WTC11 (cell line): ENCODE results near the gene ERCC8. TPM values are rescaled to one million over a fixed set of nuclear protein-coding genes. Genes with fewer than 3 reads are reported as not detected.

Source experiments
- ATAC-seq: fragments of 200-7000 bp; cut with Tn5 transposase; 2 replicates; pipeline ENCODE4 v1.10.0; 2021; ENCODE audit warnings: mild to moderate bottlenecking, moderate library complexity
- CTCF ChIA-PET: fragments of 300-600 bp; sonication (Branson Sonifier 250); formaldehyde crosslinking; loops from one replicate; lab custom pipeline; 2021; ENCODE audit warnings: antibody characterized with exemption; lab: Charles Lee
- POLR2A ChIA-PET: fragments of 350-600 bp; sonication (Branson Sonifier 250); formaldehyde crosslinking; loops from one replicate; lab custom pipeline; 2021; ENCODE audit warnings: antibody characterized with exemption; lab: Charles Lee
- DNase-seq: peaks from one replicate; pipeline ENCODE4 v3.0.0; 2021; ENCODE audit warnings: low spot score
- H3K27ac Mint-ChIP-seq: 2 replicates; pipeline ENCODE4 v1.8.0; 2021; ENCODE audit warnings: mixed read lengths
- H3K27me3 Mint-ChIP-seq: 2 replicates; pipeline ENCODE4 v1.8.0; 2021; ENCODE audit warnings: low read depth, mild to moderate bottlenecking, moderate library complexity, mixed read lengths
- H3K36me3 Mint-ChIP-seq: 2 replicates; pipeline ENCODE4 v1.8.0; 2021; ENCODE audit warnings: mixed read lengths
- H3K4me1 Mint-ChIP-seq: 2 replicates; pipeline ENCODE4 v1.8.0; 2022; ENCODE audit warnings: mixed read lengths
- H3K4me3 Mint-ChIP-seq: 2 replicates; pipeline ENCODE4 v1.8.0; 2021; ENCODE audit warnings: mild to moderate bottlenecking, moderate library complexity, mixed read lengths
- H3K9me3 Mint-ChIP-seq: 2 replicates; pipeline ENCODE4 v1.8.0; 2021; ENCODE audit warnings: mixed read lengths
- ARID4B ChIP-seq: sonication (generic); formaldehyde crosslinking; IDR thresholded peaks from 2 replicates; pipeline ENCODE4 v1.8.0; 2023; ENCODE audit warnings: missing genetic modification reagents, mild to moderate bottlenecking, borderline replicate concordance
- CDX4 ChIP-seq: fragments of 250-450 bp; sonication (Bioruptor Pico); IDR thresholded peaks from 2 replicates; pipeline ENCODE4 v1.9.0; 2021; ENCODE audit warnings: moderate library complexity, mild to moderate bottlenecking, inconsistent platforms, borderline replicate concordance
- E2F1 ChIP-seq: sonication (generic); formaldehyde crosslinking; IDR thresholded peaks from 2 replicates; pipeline ENCODE4 v1.8.0; 2022; ENCODE audit warnings: mild to moderate bottlenecking, missing genetic modification reagents
- GRHL2 ChIP-seq: fragments of 250-450 bp; sonication (Bioruptor Pico); IDR thresholded peaks from 2 replicates; pipeline ENCODE4 v1.8.0; 2022; ENCODE audit warnings: mild to moderate bottlenecking, moderate library complexity; ENCODE audit not compliant: insufficient replicate concordance, severe bottlenecking
- GTF2I ChIP-seq: fragments of 250-450 bp; sonication (Bioruptor Pico); conservative IDR thresholded peaks from 2 replicates; pipeline ENCODE4 v1.4.0; 2021; ENCODE audit warnings: mild to moderate bottlenecking
- IRF2 ChIP-seq: sonication (generic); formaldehyde crosslinking; IDR thresholded peaks from 2 replicates; pipeline ENCODE4 v1.8.0; 2022; ENCODE audit warnings: low read depth, missing genetic modification reagents, borderline replicate concordance
- MAX ChIP-seq: sonication (generic); formaldehyde crosslinking; IDR thresholded peaks from 2 replicates; pipeline ENCODE4 v1.8.0; 2022; ENCODE audit warnings: mild to moderate bottlenecking, missing genetic modification reagents
- NFYB ChIP-seq: sonication (generic); formaldehyde crosslinking; conservative IDR thresholded peaks from 2 replicates; pipeline ENCODE4 v1.8.0; 2022; ENCODE audit warnings: low read depth, missing genetic modification reagents
- PRRX2 ChIP-seq: fragments of 250-450 bp; sonication (Bioruptor Pico); IDR thresholded peaks from 2 replicates; pipeline ENCODE4 v1.8.0; 2021; ENCODE audit warnings: mild to moderate bottlenecking
- SMAD3 ChIP-seq: sonication (generic); formaldehyde crosslinking; IDR thresholded peaks from 2 replicates; pipeline ENCODE4 v1.8.0; 2022; ENCODE audit warnings: missing genetic modification reagents, mild to moderate bottlenecking, borderline replicate concordance
- SOX15 ChIP-seq: fragments of 250-450 bp; sonication (Bioruptor Pico); IDR thresholded peaks from 2 replicates; pipeline ENCODE4 v1.9.0; 2021; ENCODE audit warnings: mild to moderate bottlenecking
- SP1 ChIP-seq: sonication (generic); formaldehyde crosslinking; conservative IDR thresholded peaks from 2 replicates; pipeline ENCODE4 v1.8.1; 2022; ENCODE audit warnings: missing genetic modification reagents
- ZNF219 ChIP-seq: sonication (generic); formaldehyde crosslinking; IDR thresholded peaks from 2 replicates; pipeline ENCODE4 v1.8.0; 2023; ENCODE audit warnings: missing genetic modification reagents, mild to moderate bottlenecking, borderline replicate concordance
- ZNF281 ChIP-seq: sonication (generic); formaldehyde crosslinking; IDR thresholded peaks from 2 replicates; pipeline ENCODE4 v1.8.0; 2023; ENCODE audit warnings: mild to moderate bottlenecking, missing genetic modification reagents
- ZNF423 ChIP-seq: fragments of 250-450 bp; sonication (Bioruptor Pico); IDR thresholded peaks from 2 replicates; pipeline ENCODE4 v2.1.2; 2022; ENCODE audit warnings: mild to moderate bottlenecking, moderate library complexity
- ZNF425 ChIP-seq: fragments of 250-450 bp; sonication (Bioruptor Pico); conservative IDR thresholded peaks from 2 replicates; pipeline ENCODE4 v1.9.0; 2021; ENCODE audit warnings: mild to moderate bottlenecking
- ZNF532 ChIP-seq: fragments of 250-450 bp; sonication (Bioruptor Pico); IDR thresholded peaks from 2 replicates; pipeline ENCODE4 v1.9.0; 2021; ENCODE audit warnings: mild to moderate bottlenecking, borderline replicate concordance
- total RNA-seq: library from RNA; stranded (reverse); gene quantifications from 3 replicates; pipeline ENCODE4 v1.2.3, GENCODE V29; 2021

The ERCC8 gene
- total RNA-seq, 1 experiment from 2014 or later: 14.6 TPM

- no peaks in the 10 kb centered on the region for H3K27me3 Mint-ChIP-seq
- CTCF ChIA-PET: no interaction called here
- H3K27ac Mint-ChIP-seq: peak overlapping the region; percentile 12; the same call in 1 of the 2 replicates
- peaks cover 21% of the 10 kb centered on the region for H3K9me3 Mint-ChIP-seq
- ATAC-seq: no peak
- TF ChIP-seq SOX15: no peak
- TF ChIP-seq IRF2 (CRISPR knock-in tag): no peak
- no peak for TF ChIP-seq ZNF425 (CRISPR knock-in tag)
- no peak for TF ChIP-seq SMAD3 (CRISPR knock-in tag)
- no peak for TF ChIP-seq ZNF219
- no peak for TF ChIP-seq ARID4B (CRISPR knock-in tag)
- H3K36me3 Mint-ChIP-seq: peaks cover 28% of the 10 kb centered on the region
- no peak overlapping the region for H3K4me3 Mint-ChIP-seq
- H3K4me1 Mint-ChIP-seq: peaks cover 14% of the 10 kb centered on the region
- POLR2A ChIA-PET: no interaction called here
- no peak for DNase-seq
Observed at GRCh38 chr5:60888359-60889061, 56.4 kb downstream of the ERCC8 start.

- DNase-seq (no peak), ATAC-seq (no peak)
- CTCF ChIA-PET: no interaction called here
- no peaks in the 10 kb centered on the region for H3K27me3 Mint-ChIP-seq
- H3K27ac Mint-ChIP-seq: no peak overlapping the region
- H3K4me3 Mint-ChIP-seq: no peak overlapping the region
- POLR2A ChIA-PET: no interaction called here
- peaks cover 20% of the 10 kb centered on the region for H3K9me3 Mint-ChIP-seq
- H3K36me3 Mint-ChIP-seq: peaks cover 28% of the 10 kb centered on the region
- peaks cover 14% of the 10 kb centered on the region for H3K4me1 Mint-ChIP-seq
- TF ChIP-seq NFYB (CRISPR knock-in tag): no peak
- TF ChIP-seq MAX (CRISPR knock-in tag): no peak
- TF ChIP-seq E2F1 (CRISPR knock-in tag): no peak
- TF ChIP-seq GTF2I (CRISPR knock-in tag): no peak
- no peak for TF ChIP-seq ZNF532 (CRISPR knock-in tag)
- no peak for TF ChIP-seq CDX4
- no peak for TF ChIP-seq ZNF423
- no peak for TF ChIP-seq PRRX2 (CRISPR knock-in tag)
- TF ChIP-seq ZNF281 (CRISPR knock-in tag): no peak
- TF ChIP-seq SP1: no peak
- TF ChIP-seq GRHL2: no peak
- no peak for TF ChIP-seq IRF2 (CRISPR knock-in tag)
Observed at GRCh38 chr5:60887746-60888145, 57.1 kb downstream of the ERCC8 start.
